K562 (cell line): ENCODE results near the gene ARHGAP15. TPM values are rescaled to one million over a fixed set of nuclear protein-coding genes. Genes with fewer than 3 reads are reported as not detected.

Experiments used
- ATAC-seq: fragments of 200-7000 bp; cut with Tn5 transposase; 3 replicates; pipeline ENCODE4 v1.9.1; 2020; ENCODE audit warnings: moderate library complexity
- BruUV-seq: library from RNA; stranded (reverse); fragments of 400-500 nt; replicated peaks from 2 replicates; lab custom pipeline; 2021; lab: Mats Ljungman, UMichigan
- CTCF ChIA-PET: fragments of 300-600 bp; formaldehyde crosslinking; extraction: SDS; loops from one replicate; lab custom pipeline; 2021; ENCODE audit warnings: low intra/inter-chr PET ratio; lab: Yijun Ruan, JAX
- POLR2A ChIA-PET: fragments of 300-600, 350-650 bp; sonication (Branson Sonifier 250); formaldehyde crosslinking; extraction: SDS; loops from one replicate; lab custom pipeline; 2021; ENCODE audit warnings: antibody characterized with exemption, inconsistent platforms; lab: Yijun Ruan, JAX
- DNase-seq, 4 experiments: peaks; one replicate each; pipeline versions ENCODE4 v3.0.0 to v3.0.0-alpha.2; 2011 to 2018; ENCODE audit warnings: low spot score in 3 of 4, mixed read lengths in 3 of 4; ENCODE audit errors: extremely low read depth in 1 of 4
- FAIRE-seq: peaks from 2 replicates; lab custom pipeline; 2011; peaks lifted over from hg19 to GRCh38; lab: Jason Lieb, UNC
- H2AFZ ChIP-seq: 2 replicates; pipeline ENCODE4 v1.6.0; 2011; ENCODE audit warnings: low read depth, low read length, control low read depth, inconsistent platforms
- H3K27ac ChIP-seq: fragments of 200-600 bp; 3 replicates; pipeline ENCODE4 v1.8.0; 2011; ENCODE audit warnings: low read depth, mild to moderate bottlenecking, control low read depth, inconsistent platforms, low read length, moderate library complexity, mixed read lengths; ENCODE audit errors: extremely low read depth
- H3K27me3 ChIP-seq, 2 experiments: fragments of 300-600 bp in 1 of 2; 2 replicates in 1 of 2; 3 replicates in 1 of 2; pipeline versions ENCODE4 v1.6.0 to v1.8.0; 2011; ENCODE audit warnings: inconsistent platforms in 2 of 2, low read length in 2 of 2, mild to moderate bottlenecking in 1 of 2, mixed read lengths in 1 of 2, moderate library complexity in 1 of 2; ENCODE audit not compliant: control insufficient read depth in 2 of 2, insufficient read depth in 2 of 2
- H3K36me3 ChIP-seq: fragments of 300-600 bp; 3 replicates; pipeline ENCODE4 v1.8.0; 2011; ENCODE audit warnings: mild to moderate bottlenecking, low read length, inconsistent platforms; ENCODE audit not compliant: control insufficient read depth, insufficient read depth
- H3K4me1 ChIP-seq, 2 experiments: fragments of 200-600 bp in 1 of 2; replicated peaks in 1 of 2; 2 replicates in 1 of 2; 3 replicates in 1 of 2; pipeline versions ENCODE4 v1.5.1 to v1.8.0; 2011; ENCODE audit warnings: inconsistent platforms in 2 of 2, low read length in 2 of 2, mild to moderate bottlenecking in 1 of 2, mixed read lengths in 1 of 2, moderate library complexity in 1 of 2; ENCODE audit not compliant: control insufficient read depth in 2 of 2, insufficient read depth in 2 of 2
- H3K4me2 ChIP-seq: 2 replicates; pipeline ENCODE4 v1.6.1; 2011; ENCODE audit warnings: low read length, control low read depth, inconsistent platforms, mixed read lengths; ENCODE audit not compliant: insufficient read depth
- H3K4me3 ChIP-seq: fragments of 200-600 bp; sonication (generic), shearing (Covaris generic); 2 replicates; pipeline ENCODE4 v1.5.1; 2016; ENCODE audit warnings: control low read depth, inconsistent platforms
- H3K79me2 ChIP-seq: fragments of 200-600 bp; 3 replicates; pipeline ENCODE4 v1.8.0; 2011; ENCODE audit warnings: low read length, inconsistent platforms; ENCODE audit not compliant: control insufficient read depth, insufficient read depth
- H3K9ac ChIP-seq, 2 experiments: 2 replicates each; pipeline versions ENCODE4 v1.6.0 to v1.6.1; 2011; ENCODE audit warnings: low read depth in 2 of 2, low read length in 2 of 2, control low read depth in 1 of 2, inconsistent platforms in 1 of 2, mild to moderate bottlenecking in 1 of 2, mixed read lengths in 1 of 2; ENCODE audit not compliant: insufficient read depth in 1 of 2
- H3K9me1 ChIP-seq: one replicate; pipeline ENCODE4 v1.6.0; 2011; ENCODE audit warnings: inconsistent platforms, mild to moderate bottlenecking, low read length, moderate library complexity; ENCODE audit not compliant: control insufficient read depth, insufficient read depth
- H3K9me3 ChIP-seq: replicated peaks from 2 replicates; pipeline ENCODE4 v1.5.1; 2011; ENCODE audit warnings: low read depth, low read length, inconsistent platforms; ENCODE audit not compliant: control insufficient read depth, insufficient read depth
- H4K20me1 ChIP-seq: replicated peaks from 2 replicates; pipeline ENCODE4 v1.6.1; 2011; ENCODE audit warnings: low read length, inconsistent platforms, mixed read lengths; ENCODE audit not compliant: control insufficient read depth, insufficient read depth
- ESRRA ChIP-seq: fragments of 450-650 bp; IDR thresholded peaks from 2 replicates; pipeline ENCODE4 v1.6.1; 2014; ENCODE audit warnings: low read depth, mild to moderate bottlenecking, moderate library complexity, borderline replicate concordance
- FOXJ3 ChIP-seq: sonication (generic); formaldehyde crosslinking; IDR thresholded peaks from 2 replicates; pipeline ENCODE4 v1.4.0; 2020; ENCODE audit warnings: mild to moderate bottlenecking, missing genetic modification reagents
- MNT ChIP-seq, 2 experiments: fragments of 450-650 bp; conservative IDR thresholded peaks; 2 replicates each; pipeline ENCODE4 v1.6.1; 2017; ENCODE audit warnings: mild to moderate bottlenecking in 2 of 2, moderate library complexity in 2 of 2
- NCOR1 ChIP-seq: fragments of 450-650 bp; IDR thresholded peaks from 2 replicates; pipeline ENCODE4 v1.6.1; 2016; ENCODE audit warnings: mild to moderate bottlenecking, moderate library complexity
- NEUROD1 ChIP-seq: fragments of 150-350 bp; IDR thresholded peaks from 2 replicates; pipeline ENCODE4 v1.6.1; 2014; ENCODE audit warnings: borderline replicate concordance, low read length, low read depth; ENCODE audit not compliant: partially characterized antibody
- POLR2B ChIP-seq: fragments of 450-650 bp; IDR thresholded peaks from 2 replicates; pipeline ENCODE4 v1.6.1; 2018; ENCODE audit warnings: low read depth; ENCODE audit not compliant: partially characterized antibody
- SUPT5H ChIP-seq: fragments of 450-650 bp; IDR thresholded peaks from 2 replicates; pipeline ENCODE4 v1.6.1; 2016
- TARDBP ChIP-seq: fragments of 450-650 bp; IDR thresholded peaks from 2 replicates; pipeline ENCODE4 v1.6.1; 2016
- ZBTB2 ChIP-seq: fragments of 450-650 bp; IDR thresholded peaks from 2 replicates; pipeline ENCODE4 v1.6.1; 2016; ENCODE audit warnings: antibody characterized with exemption
- ZBTB43 ChIP-seq: sonication (generic); formaldehyde crosslinking; IDR thresholded peaks from 2 replicates; pipeline ENCODE4 v1.8.0; 2023; ENCODE audit warnings: mild to moderate bottlenecking, missing genetic modification reagents
- ZNF318 ChIP-seq, 2 experiments: fragments of 450-650 bp; IDR thresholded peaks; 2 replicates each; pipeline ENCODE4 v1.6.1; 2016; ENCODE audit warnings: mild to moderate bottlenecking in 2 of 2, borderline replicate concordance in 1 of 2, low read depth in 1 of 2, moderate library complexity in 1 of 2
- WGBS: fragments of 100-300 bp; shearing (Covaris generic); methylation state at CpG from one replicate; pipeline ENCODE4 v1.1.6; 2016; ENCODE audit warnings: low coverage, mixed read lengths; ENCODE audit not compliant: insufficient coverage; ENCODE audit errors: missing lambda C conversion rate; 5-methylcytosine and 5-hydroxymethylcytosine counted together
- in situ Hi-C: fragments of 300-500 bp; cut with MboI; formaldehyde crosslinking; loops from 4 replicates; pipeline ENCODE4 v1.15.0; 2018; ENCODE audit warnings: inconsistent platforms, mixed read lengths
- intact Hi-C: fragments of 100-400 bp; cut with micrococcal nuclease; formaldehyde crosslinking; loops from 2 replicates; pipeline ENCODE4 v1.14.2; 2022
- polyA plus RNA-seq, 8 experiments: library from polyadenylated mRNA; depleted of rRNA in 4 of 8; stranded (reverse) in 5 of 8; unstranded in 3 of 8; fragments of >200 nt; fragmentation: Nextera tagmentation in 2 of 8; fragmentation: Illumina TruSeq in 1 of 8; extraction: Ambion mirVana in 2 of 8; extraction: Trizol in 1 of 8; gene quantifications; 2 replicates each; pipeline versions ENCODE4 v1.2.1 to v1.2.3, GENCODE V29; 2011 to 2014; ENCODE audit warnings: inconsistent platforms in 1 of 8, missing spikeins in 1 of 8
- total RNA-seq, 7 experiments: library from RNA; depleted of rRNA in 6 of 7; stranded (reverse); fragments of >200 nt in 6 of 7; fragmentation: Illumina TruSeq in 2 of 7; extraction: Trizol in 2 of 7; gene quantifications; 2 replicates each; pipeline versions ENCODE4 v1.2.1 to v1.2.3, GENCODE V29; 2011 to 2021; ENCODE audit warnings: low replicate concordance in 1 of 7

Gene ARHGAP15
- total and polyA plus RNA-seq, 9 of the 15 experiments (the other 6 are each of a cell fraction or from before 2014, with no cell fraction given): 1.5 to 17.9 (median 7.9) TPM

GRCh38 chr2:143378996-143379395, 249.8 kb downstream of the ARHGAP15 start:
- no peak for DNase-seq
- TF ChIP-seq POLR2B: no peak
- no peak for TF ChIP-seq ESRRA
- no peak for TF ChIP-seq MNT (conservative IDR thresholded peaks at IDR 0.05)
- TF ChIP-seq TARDBP: no peak
- TF ChIP-seq ZBTB43: no peak
- no peak for TF ChIP-seq ZBTB2
- TF ChIP-seq ZNF318 (IDR thresholded peaks at IDR 0.05; ENCODE audit: borderline replicate concordance in 1 of 2, low read depth in 1 of 2): no peak
- TF ChIP-seq SUPT5H: no peak
- TF ChIP-seq NEUROD1: no peak
- no peak for TF ChIP-seq NCOR1
- TF ChIP-seq FOXJ3: no peak

More at GRCh38 chr2:143378996-143379395, 249.8 kb downstream of the ARHGAP15 start:
- ChIA-PET CTCF (no interaction called here), POLR2A (no interaction called here)
- intact Hi-C loops (no loop called here), in situ Hi-C loops (no loop called here)
- FAIRE-seq (no peak), ATAC-seq (no peak)
- Histone ChIP-seq H3K4me3 (no peak overlapping the region), H2AFZ (no peak overlapping the region), H3K4me1 (no peaks in the 10 kb centered on the region), H3K9me3 (no peaks in the 10 kb centered on the region), H3K4me2 (no peak overlapping the region), H4K20me1 (no peaks in the 10 kb centered on the region), H3K9ac (no peak overlapping the region), H3K27ac (no peak overlapping the region), H3K27me3 (no peaks in the 10 kb centered on the region), H3K36me3 (no peaks in the 10 kb centered on the region), H3K79me2 (no peaks in the 10 kb centered on the region), H3K9me1 (no peaks in the 10 kb centered on the region)
- 10% methylated on average over 2 of the region's 2 CpGs for WGBS
- BruUV-seq: no TSS peak
